Left lobe of liver (tissue), 2 donors: ENCODE results near the gene DHX38. TPM values are rescaled to one million over a fixed set of nuclear protein-coding genes. Genes with fewer than 3 reads are reported as not detected.
"Not testable (repeated sequence)": the region's sequence is repeated elsewhere in the genome, so short reads cannot be mapped to it uniquely, and the experiment has no call there.

ENCODE experiments used
- ATAC-seq: fragments of 200-7000 bp; cut with Tn5 transposase; one replicate; pipeline ENCODE4 v1.9.1; 2020; ENCODE audit warnings: mild to moderate bottlenecking, moderate library complexity
- DNase-seq: peaks from one replicate; pipeline ENCODE4 v3.0.0-alpha.2; 2020; ENCODE audit warnings: low spot score
- total RNA-seq: library from RNA; stranded (reverse); gene quantifications from one replicate; pipeline ENCODE4 v1.2.1, GENCODE V29; 2021
- donor health status: DM: no; HTN: no; CAD: no; lungs with moderate emphysema.
- donor health status: DM: no; HTN: yes; CAD: no.

The DHX38 gene
- total RNA-seq, 1 donor from 2014 or later = 26.4 TPM

DNA sequence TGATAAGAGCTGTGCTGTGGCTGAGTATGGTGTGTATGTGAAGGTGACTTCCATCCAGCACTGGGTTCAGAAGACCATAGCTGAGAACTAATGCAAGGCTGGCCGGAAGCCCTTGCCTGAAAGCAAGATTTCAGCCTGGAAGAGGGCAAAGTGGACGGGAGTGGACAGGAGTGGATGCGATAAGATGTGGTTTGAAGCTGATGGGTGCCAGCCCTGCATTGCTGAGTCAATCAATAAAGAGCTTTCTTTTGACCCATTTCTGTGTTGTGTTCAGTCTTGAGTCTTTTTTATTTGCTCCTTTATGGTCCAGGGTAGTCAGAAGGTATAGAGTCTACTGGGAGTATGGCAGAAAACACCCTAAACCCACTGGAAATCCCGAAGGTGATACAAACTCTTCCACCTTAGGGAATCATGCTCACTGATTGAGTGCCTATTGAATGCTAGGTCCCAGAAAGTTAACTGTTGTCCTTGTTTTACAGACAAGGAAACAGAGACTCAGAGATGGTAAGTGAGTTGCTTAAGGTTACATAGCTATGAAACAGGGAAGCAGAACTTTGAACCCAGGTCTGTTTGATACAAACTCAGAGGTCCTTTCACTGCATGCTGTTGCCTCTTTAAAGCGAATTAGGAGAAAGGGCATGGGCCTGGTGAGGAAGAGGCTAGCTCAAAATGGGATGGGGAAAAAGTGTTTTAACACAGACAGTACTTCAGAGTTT lies 16.5 kb upstream of the DHX38 start:
- not testable (repeated sequence) for DNase-seq
- ATAC-seq = peak; percentile 56

DNA sequence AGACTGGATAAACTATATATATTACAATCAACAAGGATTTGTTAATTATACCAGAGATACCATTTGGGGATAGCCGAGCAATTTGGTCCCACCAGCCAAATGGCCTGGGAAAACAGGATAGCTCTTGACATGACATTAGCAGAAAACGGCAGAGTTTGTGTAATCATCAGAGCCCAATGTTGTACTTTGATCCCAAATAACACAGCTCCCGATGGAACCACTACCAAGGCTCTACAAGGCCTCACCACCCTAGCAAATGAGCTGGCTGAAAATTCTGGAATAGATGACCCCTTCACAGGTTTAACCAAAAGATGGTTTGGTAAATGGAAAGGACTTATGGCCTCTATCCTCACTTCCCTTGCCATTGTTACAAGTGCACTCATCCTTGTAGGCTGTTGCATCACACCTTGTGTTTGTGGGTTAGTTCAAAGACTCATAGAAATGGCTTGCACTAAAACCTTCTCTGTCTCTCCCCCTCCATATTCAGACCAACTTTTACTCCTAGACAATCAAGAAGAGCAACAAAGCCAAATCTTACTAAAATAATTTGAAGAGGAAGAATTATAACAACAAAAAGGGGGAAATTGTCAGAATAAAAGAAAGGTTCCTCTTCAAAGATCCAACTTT lies 9.8 kb upstream of the DHX38 start:
- no peak for DNase-seq
- ATAC-seq = peak; percentile 87

DNA sequence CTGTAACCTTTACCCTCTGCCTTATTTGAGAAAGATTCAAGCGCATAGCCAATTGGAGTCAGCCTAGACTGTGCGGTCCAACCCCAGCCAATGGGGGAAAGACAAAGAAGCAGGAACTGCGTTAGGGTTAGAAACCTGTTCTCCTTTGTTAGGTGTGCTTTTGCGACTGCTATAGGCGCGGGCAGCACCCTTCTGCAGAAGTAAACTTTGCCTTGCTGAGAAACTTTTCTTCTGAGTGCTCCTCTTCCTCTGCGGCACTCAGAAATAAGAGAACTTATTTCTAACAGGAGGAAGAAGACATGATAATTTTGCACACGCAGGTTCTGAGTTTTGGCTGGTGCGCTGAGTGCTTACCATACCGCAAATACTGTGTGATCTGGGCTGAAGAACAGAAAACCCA lies 9.2 kb upstream of the DHX38 start:
- ATAC-seq = no peak
- DNase-seq = no peak

DNA sequence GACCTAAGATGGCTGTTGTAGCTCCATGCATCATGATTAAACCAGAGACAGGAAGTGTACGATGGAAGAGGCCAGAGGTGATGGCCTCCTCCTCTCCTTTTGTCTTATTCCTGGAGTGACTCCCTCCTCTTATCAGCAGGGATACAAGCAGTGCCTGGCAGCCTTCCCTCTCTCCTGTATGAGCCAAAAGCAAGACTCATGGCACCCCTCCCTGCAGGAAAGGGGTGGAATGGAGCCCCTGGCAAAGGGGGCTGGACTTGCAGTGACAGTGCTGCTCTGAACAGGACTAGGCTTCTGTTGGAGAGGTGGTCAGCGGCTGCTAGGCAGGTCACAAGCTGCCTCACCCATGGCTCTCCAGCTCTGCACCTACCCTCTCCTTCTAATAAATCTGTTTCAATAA lies 8.6 kb upstream of the DHX38 start:
- ATAC-seq = no peak
- DNase-seq = no peak

DNA sequence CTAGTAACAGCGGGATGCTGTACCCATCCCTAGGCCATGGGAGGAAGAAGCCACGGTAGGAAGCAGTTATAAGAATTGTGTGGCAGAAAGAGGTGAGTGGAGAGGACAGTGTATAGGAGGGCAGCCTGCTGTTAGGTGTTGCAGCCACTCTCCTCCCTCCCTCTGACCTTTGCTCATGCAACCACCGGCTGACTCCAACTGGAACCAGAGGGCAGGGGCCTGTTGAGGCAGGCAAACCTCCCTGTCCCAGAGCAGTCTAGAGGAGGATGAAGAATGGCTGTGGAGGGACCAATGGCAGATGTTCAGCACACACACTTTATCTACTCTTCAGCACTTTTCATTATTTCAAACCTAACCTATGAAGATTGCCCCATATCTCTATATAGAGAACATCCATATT lies 2.4 kb upstream of the DHX38 start:
- ATAC-seq (peak; percentile 61), DNase-seq (peak; percentile 68)

DNA sequence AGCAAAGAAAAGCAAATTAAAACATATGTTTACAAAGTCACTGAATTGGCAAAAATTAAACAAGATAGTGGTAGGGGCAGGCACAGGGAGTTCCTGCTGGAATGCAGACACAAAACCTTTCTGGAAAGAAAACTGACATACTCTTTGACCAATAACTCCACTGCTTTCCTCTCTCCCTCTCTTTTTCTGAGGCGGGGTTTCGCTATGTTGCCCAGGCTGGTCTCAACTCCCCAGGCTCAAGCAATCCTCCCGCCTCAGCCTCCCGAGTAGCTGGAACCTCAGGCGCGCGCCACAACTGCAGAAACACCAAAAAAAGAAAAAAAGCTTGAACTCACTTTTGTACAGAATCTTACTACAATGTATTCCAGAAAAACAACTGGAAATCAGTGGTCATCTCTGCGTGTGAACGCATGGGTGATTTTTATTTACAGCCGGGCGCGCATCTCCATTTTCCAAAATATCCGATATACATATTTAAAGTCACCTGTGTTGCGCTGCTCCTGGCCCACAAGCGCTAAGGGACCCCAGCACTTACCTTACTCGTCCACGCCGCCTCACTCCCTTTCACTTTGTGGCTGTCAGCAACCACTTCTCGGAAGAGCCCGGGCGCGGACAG lies 707 bp upstream of the DHX38 start:
- DNase-seq = no peak
- ATAC-seq = peak; percentile 43

DNA sequence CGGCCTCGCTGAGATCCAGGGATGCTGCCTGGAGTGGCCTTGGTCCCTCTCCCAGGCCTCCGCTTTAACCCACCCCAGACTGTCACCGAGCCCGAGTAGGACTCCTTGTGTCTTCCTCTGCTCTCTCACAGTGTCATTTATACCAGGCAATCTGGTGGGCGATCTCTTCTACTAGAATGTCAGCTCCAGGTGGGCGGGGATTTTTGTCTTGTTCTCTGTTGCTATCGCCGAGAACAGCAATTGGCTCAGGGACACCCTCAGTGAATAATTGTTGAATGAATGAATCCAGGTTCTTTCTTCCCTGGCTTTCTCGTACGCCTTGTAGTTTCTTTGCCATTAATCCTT lies 591 bp downstream of the DHX38 start:
- no peak for DNase-seq

DNA sequence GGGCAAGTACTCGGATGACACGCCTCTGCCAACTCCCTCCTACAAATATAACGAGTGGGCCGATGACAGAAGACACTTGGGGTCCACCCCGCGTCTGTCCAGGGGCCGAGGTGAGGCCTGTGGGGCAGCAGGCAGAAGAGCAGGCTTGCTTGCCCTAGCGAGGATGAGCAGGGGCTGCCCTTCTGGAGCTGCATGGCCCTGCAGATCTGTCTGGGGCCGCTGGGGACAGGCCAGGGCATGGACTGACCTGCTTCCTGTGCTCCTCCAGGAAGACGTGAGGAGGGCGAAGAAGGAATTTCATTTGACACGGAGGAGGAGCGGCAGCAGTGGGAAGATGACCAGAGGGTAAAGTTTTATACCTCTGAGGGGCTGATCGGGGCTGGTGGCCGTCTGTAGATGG lies 5.3 kb downstream of the DHX38 start:
- DNase-seq (no peak), ATAC-seq (peak; percentile 6)

More for the DNA sequence above, 591 bp downstream of the DHX38 start:
- no peak for ATAC-seq

DNA sequence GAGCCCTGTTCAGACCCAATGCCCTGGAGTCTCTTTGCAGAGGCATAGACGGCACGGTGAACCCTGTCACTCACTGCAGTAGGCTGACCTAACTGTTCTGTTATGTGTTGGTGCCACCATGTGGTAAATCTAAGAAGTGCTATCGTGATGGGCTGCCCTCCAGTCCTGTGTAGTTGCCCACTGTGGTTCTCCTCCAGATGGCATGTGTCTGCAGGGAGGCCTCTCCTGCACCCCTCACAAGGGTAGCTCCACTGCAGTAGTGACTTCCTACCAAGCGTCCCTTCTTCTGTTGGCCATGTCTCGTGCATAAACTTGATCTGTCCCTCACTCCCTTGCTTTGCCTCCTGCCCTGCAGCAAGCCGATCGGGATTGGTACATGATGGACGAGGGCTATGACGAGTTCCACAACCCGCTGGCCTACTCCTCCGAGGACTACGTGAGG lies 5.8 kb downstream of the DHX38 start:
- peak; percentile 59 for DNase-seq
- ATAC-seq = peak; percentile 97

DNA sequence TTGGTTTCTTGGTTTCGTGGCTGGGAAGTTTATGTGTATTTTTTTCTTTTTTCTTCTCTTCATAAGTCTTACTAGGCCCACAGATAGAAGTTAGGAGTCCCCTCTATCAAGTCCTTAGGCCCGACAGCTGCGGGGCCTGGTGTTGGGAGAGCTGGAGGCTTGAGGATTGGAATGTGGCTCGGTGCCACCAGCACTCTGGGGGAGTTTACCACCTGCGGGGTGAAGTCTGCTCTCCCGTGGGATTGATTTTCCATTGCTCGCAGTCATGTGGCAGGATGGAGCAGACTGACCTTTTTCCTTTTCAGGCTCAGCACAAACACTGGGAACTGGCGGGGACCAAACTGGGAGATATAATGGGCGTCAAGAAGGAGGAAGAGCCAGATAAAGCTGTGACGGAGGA lies 7.5 kb downstream of the DHX38 start:
- ATAC-seq = no peak
- no peak for DNase-seq

DNA sequence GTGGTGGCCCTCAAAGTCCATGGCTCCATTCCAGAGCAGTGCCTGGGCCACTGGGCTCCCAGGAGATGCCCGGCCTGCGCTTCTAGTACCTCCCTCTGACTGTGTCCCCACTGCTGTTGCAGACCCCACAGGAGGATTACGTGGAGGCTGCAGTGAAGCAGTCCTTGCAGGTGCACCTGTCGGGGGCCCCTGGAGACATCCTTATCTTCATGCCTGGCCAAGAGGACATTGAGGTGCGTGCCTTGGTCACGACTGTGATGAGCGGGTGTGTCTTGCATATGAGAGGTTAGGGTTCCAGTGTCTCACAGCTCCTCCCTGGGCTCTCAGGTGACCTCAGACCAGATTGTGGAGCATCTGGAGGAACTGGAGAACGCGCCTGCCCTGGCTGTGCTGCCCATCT lies 11.3 kb downstream of the DHX38 start:
- DNase-seq = no peak
- ATAC-seq = no peak

DNA sequence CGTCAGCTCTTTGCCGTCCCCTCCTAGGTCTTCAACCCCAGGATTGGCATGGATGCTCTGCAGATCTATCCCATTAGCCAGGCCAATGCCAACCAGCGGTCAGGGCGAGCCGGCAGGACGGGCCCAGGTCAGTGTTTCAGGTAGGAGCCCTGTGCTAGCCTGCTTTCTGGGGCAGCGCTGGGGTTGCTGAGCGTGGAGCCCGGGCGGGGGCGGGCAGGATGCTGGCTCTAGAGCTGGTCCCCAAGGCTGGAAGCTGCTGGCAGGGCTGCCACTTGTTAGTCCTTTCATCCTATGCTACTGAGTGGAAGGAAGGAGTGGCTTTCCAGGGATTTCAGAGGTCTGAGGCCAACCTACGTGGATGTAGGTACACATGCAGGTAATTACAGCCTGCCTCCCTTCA lies 12.3 kb downstream of the DHX38 start:
- DNase-seq (no peak), ATAC-seq (no peak)

DNA sequence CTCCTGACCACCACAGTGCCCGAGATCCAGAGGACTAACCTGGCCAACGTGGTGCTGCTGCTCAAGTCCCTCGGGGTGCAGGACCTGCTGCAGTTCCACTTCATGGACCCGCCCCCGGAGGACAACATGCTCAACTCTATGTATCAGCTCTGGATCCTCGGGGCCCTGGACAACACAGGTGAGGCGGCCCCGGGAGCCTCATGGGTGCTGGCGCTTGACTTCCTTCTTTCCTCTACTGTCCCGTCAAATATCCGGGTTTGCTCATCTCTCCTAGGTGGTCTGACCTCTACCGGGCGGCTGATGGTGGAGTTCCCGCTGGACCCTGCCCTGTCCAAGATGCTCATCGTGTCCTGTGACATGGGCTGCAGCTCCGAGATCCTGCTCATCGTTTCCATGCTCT lies 13.7 kb downstream of the DHX38 start:
- no peak for ATAC-seq
- no peak for DNase-seq

DNA sequence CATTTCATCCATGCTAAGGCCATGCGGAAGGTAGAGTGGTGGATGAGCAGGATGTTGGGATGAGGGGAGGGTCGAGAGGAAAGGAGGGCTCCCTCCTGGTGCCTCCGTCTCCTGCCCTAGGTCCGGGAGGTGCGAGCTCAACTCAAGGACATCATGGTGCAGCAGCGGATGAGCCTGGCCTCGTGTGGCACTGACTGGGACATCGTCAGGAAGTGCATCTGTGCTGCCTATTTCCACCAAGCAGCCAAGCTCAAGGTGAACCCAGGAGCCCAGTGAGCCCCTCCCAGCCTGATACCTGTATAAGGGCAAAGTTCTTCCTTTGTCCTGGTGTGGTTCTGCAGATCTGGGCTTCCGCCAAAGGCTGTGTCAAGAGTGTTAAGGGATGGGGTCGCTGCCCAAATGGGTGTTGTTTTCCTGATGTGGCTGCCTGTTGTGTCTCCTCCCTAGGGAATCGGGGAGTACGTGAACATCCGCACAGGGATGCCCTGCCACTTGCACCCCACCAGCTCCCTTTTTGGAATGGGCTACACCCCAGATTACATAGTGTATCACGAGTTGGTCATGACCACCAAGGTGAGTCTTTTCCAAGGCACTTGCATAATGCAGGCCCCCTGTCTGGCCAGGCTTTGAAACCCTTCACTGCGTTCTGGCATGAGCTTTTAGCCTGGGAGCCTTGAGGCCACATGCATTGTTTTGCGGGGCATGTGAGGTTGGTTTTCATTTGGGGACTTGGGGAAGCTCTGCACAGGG lies 14.9 kb downstream of the DHX38 start:
- DNase-seq (no peak), ATAC-seq (no peak)

DNA sequence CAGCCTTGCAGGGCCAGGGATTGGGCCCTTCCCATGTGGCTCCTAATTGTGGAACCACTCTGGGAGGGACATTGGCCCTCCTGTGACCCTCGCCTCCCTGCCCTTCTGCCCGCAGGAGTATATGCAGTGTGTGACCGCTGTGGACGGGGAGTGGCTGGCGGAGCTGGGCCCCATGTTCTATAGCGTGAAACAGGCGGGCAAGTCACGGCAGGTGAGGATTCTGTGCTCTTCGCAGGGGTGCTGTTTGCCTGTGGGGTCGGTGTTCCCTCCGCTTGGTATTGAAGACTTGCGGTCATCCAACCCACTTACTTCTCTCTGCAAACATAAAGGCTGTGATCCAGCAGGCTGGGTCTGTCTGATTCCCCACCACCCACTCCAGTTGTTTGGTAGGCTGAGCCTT lies 15.7 kb downstream of the DHX38 start:
- ATAC-seq = no peak
- DNase-seq = no peak

DNA sequence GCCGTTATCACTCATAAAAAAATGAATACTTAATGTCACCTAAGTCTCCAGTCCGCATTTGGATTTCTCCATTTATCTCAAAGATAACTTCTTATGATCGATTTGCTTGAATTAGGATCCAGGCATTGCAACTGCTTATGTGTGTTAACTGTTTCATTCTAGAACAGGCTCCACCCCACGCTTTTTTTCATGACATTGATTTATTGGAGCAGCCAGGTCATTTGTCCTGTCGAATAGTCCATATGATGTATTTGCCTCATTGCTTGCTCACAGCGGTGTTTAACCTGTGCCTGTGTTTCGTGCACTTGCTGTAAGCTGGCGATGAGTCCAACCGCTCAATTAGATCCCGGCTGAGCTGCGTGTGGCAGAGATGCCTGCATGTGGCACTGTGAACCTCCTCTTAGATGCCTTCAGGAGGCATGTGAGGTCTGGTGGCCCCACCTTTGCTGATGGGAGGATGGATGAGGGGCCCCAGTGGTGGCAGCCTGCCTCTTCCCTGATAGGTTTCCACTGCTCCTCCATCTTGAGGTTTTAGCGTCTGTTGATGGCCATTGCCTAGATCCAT lies 16.4 kb downstream of the DHX38 start:
- ATAC-seq (no peak), DNase-seq (no peak)

DNA sequence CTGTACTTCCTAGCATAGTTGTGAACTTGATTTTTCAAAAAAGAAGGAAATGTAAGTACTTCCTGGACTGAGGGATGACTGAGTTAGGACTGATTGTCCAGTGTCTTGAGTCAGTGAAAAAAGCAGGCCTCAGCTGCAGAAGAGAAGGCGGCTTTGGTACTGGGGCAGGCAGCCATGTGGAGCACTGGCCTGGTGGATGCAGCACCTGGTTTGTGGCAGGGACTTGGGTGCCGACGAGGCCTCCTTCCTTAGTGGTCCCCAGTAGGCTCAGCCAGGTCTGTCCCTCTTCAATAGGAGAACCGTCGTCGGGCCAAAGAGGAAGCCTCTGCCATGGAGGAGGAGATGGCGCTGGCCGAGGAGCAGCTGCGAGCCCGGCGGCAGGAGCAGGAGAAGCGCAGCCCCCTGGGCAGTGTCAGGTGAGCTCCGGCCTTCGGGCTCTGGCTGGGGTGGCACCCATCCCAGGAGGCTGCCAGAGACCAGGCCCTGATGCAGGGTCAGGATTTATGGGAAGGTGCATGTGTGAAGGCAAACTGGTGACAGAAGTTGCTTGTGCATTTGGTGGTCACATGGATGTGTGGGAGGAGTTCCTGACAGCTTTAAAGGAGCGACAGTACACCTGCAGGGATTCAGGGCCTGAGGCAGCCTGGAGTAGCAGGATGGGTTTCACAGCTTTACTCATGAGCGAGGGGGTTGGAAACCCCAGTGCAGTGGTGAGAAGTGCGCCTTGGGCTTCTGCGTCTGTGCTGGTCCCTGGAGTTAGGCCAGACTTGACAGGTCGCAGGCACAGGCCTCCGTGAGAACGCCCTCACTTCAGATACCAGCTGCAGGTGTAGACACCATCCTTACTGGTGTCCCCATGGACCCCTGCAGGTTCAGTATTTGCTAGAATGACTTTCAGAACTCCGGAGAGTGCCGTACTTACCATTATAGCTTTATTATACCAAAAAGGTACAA lies 17.3 kb downstream of the DHX38 start:
- DNase-seq (no peak), ATAC-seq (no peak)

DNA sequence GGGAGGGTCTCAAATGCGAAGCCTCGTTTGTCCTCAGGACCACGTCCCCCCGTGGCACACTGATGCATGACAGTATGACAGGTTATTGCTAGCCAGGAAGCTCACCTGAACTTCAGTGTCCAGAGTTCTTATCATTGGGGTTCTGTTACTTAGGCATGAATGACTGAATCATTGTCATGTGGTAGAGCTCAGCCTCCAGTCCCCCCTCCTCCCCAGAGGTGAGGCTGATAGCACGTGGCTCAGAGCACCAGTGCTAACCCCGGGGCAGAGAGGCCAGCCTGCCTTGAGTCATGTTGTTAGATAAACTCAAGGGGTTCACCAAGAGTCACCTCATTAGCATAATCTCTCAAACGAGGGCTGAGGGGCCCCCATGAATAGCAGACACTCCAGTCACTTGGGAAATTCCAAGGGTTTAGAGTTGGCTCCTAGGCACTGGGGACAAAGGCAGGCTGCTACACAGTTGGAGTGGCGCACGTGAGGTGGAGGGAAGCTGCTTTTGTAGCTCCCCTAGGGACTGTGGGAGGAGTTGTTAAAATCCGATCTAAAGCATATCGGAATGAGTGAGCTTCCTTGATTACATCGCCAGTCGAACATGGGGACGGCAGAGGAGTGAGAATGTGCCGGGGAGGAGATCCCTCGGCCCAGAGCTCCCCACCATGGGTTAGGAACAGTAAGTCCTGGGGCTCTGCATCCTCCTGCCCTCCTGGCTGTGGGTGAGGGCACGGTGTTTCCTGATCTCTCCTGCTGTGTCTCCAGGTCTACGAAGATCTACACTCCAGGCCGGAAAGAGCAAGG lies 18.2 kb downstream of the DHX38 start:
- DNase-seq = no peak
- no peak for ATAC-seq

DNA sequence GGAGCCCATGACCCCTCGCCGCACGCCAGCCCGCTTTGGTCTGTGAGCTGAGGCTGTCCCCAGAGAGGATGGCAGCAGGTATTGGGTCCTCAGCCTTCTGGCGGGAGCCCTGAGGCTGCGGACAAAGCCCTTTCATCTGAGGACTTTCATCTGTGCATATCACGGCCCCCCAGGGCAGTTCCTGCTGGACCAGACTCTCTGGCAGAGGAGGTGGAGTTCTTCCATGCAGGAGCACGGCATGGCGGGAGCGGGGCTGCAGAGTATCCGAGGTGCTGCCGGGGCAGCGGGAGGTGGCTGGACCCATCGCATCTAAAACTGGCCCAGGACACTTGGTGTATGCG lies 18.8 kb downstream of the DHX38 start:
- DNase-seq (no peak), ATAC-seq (no peak)
